ENCODE results near the gene MOB3B.

Gene MOB3B

DNA sequence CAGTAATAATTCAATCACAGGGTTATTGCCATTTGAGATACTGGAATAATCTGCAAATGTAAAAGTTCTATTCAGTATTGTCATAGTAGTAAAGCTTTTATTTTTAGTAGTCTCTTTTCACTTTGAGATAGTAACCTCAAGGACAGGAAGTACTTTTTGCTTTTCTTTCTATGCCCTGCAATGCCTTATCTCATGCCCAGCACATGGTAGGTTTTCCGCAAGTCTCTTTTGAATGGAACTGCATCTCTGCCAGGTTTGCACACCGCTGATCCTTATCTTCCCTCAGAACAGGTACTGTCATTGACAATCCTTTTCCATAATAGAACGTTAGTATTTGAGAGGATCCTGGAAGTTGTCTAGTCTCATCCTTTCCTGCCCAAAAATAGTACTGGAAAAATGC lies 97.3 kb downstream of the MOB3B start:
- TF ChIP-seq, protein P1, sequence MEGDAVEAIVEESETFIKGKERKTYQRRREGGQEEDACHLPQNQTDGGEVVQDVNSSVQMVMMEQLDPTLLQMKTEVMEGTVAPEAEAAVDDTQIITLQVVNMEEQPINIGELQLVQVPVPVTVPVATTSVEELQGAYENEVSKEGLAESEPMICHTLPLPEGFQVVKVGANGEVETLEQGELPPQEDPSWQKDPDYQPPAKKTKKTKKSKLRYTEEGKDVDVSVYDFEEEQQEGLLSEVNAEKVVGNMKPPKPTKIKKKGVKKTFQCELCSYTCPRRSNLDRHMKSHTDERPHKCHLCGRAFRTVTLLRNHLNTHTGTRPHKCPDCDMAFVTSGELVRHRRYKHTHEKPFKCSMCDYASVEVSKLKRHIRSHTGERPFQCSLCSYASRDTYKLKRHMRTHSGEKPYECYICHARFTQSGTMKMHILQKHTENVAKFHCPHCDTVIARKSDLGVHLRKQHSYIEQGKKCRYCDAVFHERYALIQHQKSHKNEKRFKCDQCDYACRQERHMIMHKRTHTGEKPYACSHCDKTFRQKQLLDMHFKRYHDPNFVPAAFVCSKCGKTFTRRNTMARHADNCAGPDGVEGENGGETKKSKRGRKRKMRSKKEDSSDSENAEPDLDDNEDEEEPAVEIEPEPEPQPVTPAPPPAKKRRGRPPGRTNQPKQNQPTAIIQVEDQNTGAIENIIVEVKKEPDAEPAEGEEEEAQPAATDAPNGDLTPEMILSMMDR (IDR thresholded peaks at IDR 0.05; ENCODE audit: low read depth, low read length) = no peak
- no peak for DNase-seq
- H3K4me3 ChIP-seq (ENCODE audit: low read depth, low read length) = no peak overlapping the region
- no peaks in the 10 kb centered on the region for H3K36me3 ChIP-seq
- no peaks in the 10 kb centered on the region for H3K9me3 ChIP-seq (ENCODE audit: severe bottlenecking)
- H3K27ac ChIP-seq = no peak overlapping the region
- no peaks in the 10 kb centered on the region for H3K27me3 ChIP-seq (ENCODE audit: insufficient read depth, low read depth, severe bottlenecking)

- DNase-seq = no peak
- no peaks in the 10 kb centered on the region for H3K36me3 ChIP-seq
- no peaks in the 10 kb centered on the region for H3K27me3 ChIP-seq (ENCODE audit: insufficient read depth, low read depth, severe bottlenecking)
- no peaks in the 10 kb centered on the region for H3K9me3 ChIP-seq (ENCODE audit: severe bottlenecking)
- no peak overlapping the region for H3K4me3 ChIP-seq (ENCODE audit: low read depth, low read length)
- H3K27ac ChIP-seq = no peak overlapping the region
- TF ChIP-seq, protein P1 (IDR thresholded peaks at IDR 0.05; ENCODE audit: low read depth, low read length) = no peak
These were observed 98.0 kb downstream of the MOB3B start for GRCh38 chr9:27431543-27432147.

GRCh38 chr9:27430750-27431535 lies 98.7 kb downstream of the MOB3B start:
- DNase-seq = no peak
- no peaks in the 10 kb centered on the region for H3K36me3 ChIP-seq
- no peaks in the 10 kb centered on the region for H3K27me3 ChIP-seq (ENCODE audit: insufficient read depth, low read depth, severe bottlenecking)
- no peak overlapping the region for H3K4me3 ChIP-seq (ENCODE audit: low read depth, low read length)
- TF ChIP-seq, protein P1 (IDR thresholded peaks at IDR 0.05; ENCODE audit: low read depth, low read length) = no peak
- H3K27ac ChIP-seq = no peak overlapping the region
- no peaks in the 10 kb centered on the region for H3K9me3 ChIP-seq (ENCODE audit: severe bottlenecking)

DNA sequence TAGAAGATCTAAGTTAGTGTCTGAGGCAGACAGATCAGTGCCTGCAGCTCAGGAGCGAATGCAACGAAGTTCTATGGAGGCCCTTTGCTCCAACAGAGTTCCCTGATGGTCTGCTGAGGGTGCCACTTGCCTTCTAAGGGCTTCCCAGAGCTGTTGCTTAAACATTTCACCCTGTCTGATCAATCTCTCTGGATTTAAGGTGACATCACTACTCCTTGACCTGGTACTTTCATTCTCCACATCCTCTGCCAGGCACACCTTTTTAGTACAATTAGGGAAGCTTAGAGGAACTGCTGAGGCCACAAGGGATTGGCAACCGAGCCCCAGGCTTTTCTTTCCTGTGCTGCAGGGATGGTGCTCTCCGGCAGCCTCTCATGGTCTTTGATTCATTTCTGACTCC lies 99.7 kb downstream of the MOB3B start:
- Histone ChIP-seq H3K27ac (no peak overlapping the region), H3K9me3 (ENCODE audit: severe bottlenecking) (no peaks in the 10 kb centered on the region), H3K36me3 (no peaks in the 10 kb centered on the region), H3K4me3 (ENCODE audit: low read depth, low read length) (no peak overlapping the region), H3K27me3 (ENCODE audit: insufficient read depth, low read depth, severe bottlenecking) (no peaks in the 10 kb centered on the region)
- DNase-seq = no peak
- TF ChIP-seq, protein P1 (IDR thresholded peaks at IDR 0.05; ENCODE audit: low read depth, low read length) = no peak

- Histone ChIP-seq H3K4me3 (ENCODE audit: low read depth, low read length) (no peak overlapping the region), H3K27me3 (ENCODE audit: insufficient read depth, low read depth, severe bottlenecking) (no peaks in the 10 kb centered on the region)
These were observed 100.2 kb downstream of the MOB3B start for GRCh38 chr9:27429436-27429835.

More at GRCh38 chr9:27429436-27429835, 100.2 kb downstream of the MOB3B start:
- no peak overlapping the region for H3K27ac ChIP-seq
- no peaks in the 10 kb centered on the region for H3K9me3 ChIP-seq (ENCODE audit: severe bottlenecking)
- TF ChIP-seq, protein P1 (IDR thresholded peaks at IDR 0.05; ENCODE audit: low read depth, low read length) = no peak
- no peak for DNase-seq
- H3K36me3 ChIP-seq = no peaks in the 10 kb centered on the region

Data from WERI-Rb-1 (cell line).